K562 (cell line): ENCODE measurements around the gene MPDZ. TPM values are rescaled to one million over a fixed set of nuclear protein-coding genes. Genes with fewer than 3 reads are reported as not detected.

Experiments used
- ATAC-seq: fragments of 200-7000 bp; cut with Tn5 transposase; 3 replicates; pipeline ENCODE4 v1.9.1; 2020; ENCODE audit warnings: moderate library complexity
- BruUV-seq: library from RNA; stranded (reverse); fragments of 400-500 nt; replicated peaks from 2 replicates; lab custom pipeline; 2021; lab: Mats Ljungman, UMichigan
- CTCF ChIA-PET: fragments of 300-600 bp; formaldehyde crosslinking; extraction: SDS; loops from one replicate; lab custom pipeline; 2021; ENCODE audit warnings: low intra/inter-chr PET ratio; lab: Yijun Ruan, JAX
- POLR2A ChIA-PET: fragments of 300-600, 350-650 bp; sonication (Branson Sonifier 250); formaldehyde crosslinking; extraction: SDS; loops from one replicate; lab custom pipeline; 2021; ENCODE audit warnings: antibody characterized with exemption, inconsistent platforms; lab: Yijun Ruan, JAX
- DNase-seq, 4 experiments: peaks; one replicate each; pipeline versions ENCODE4 v3.0.0 to v3.0.0-alpha.2; 2011 to 2018; ENCODE audit warnings: low spot score in 3 of 4, mixed read lengths in 3 of 4; ENCODE audit errors: extremely low read depth in 1 of 4
- FAIRE-seq: peaks from 2 replicates; lab custom pipeline; 2011; peaks lifted over from hg19 to GRCh38; lab: Jason Lieb, UNC
- H2AFZ ChIP-seq: 2 replicates; pipeline ENCODE4 v1.6.0; 2011; ENCODE audit warnings: low read depth, low read length, control low read depth, inconsistent platforms
- H3K27ac ChIP-seq: fragments of 200-600 bp; 3 replicates; pipeline ENCODE4 v1.8.0; 2011; ENCODE audit warnings: low read depth, mild to moderate bottlenecking, control low read depth, inconsistent platforms, low read length, moderate library complexity, mixed read lengths; ENCODE audit errors: extremely low read depth
- H3K27me3 ChIP-seq, 2 experiments: fragments of 300-600 bp in 1 of 2; 2 replicates in 1 of 2; 3 replicates in 1 of 2; pipeline versions ENCODE4 v1.6.0 to v1.8.0; 2011; ENCODE audit warnings: inconsistent platforms in 2 of 2, low read length in 2 of 2, mild to moderate bottlenecking in 1 of 2, mixed read lengths in 1 of 2, moderate library complexity in 1 of 2; ENCODE audit not compliant: control insufficient read depth in 2 of 2, insufficient read depth in 2 of 2
- H3K36me3 ChIP-seq: fragments of 300-600 bp; 3 replicates; pipeline ENCODE4 v1.8.0; 2011; ENCODE audit warnings: mild to moderate bottlenecking, low read length, inconsistent platforms; ENCODE audit not compliant: control insufficient read depth, insufficient read depth
- H3K4me1 ChIP-seq, 2 experiments: fragments of 200-600 bp in 1 of 2; replicated peaks in 1 of 2; 2 replicates in 1 of 2; 3 replicates in 1 of 2; pipeline versions ENCODE4 v1.5.1 to v1.8.0; 2011; ENCODE audit warnings: inconsistent platforms in 2 of 2, low read length in 2 of 2, mild to moderate bottlenecking in 1 of 2, mixed read lengths in 1 of 2, moderate library complexity in 1 of 2; ENCODE audit not compliant: control insufficient read depth in 2 of 2, insufficient read depth in 2 of 2
- H3K4me2 ChIP-seq: 2 replicates; pipeline ENCODE4 v1.6.1; 2011; ENCODE audit warnings: low read length, control low read depth, inconsistent platforms, mixed read lengths; ENCODE audit not compliant: insufficient read depth
- H3K4me3 ChIP-seq: fragments of 200-600 bp; sonication (generic), shearing (Covaris generic); 2 replicates; pipeline ENCODE4 v1.5.1; 2016; ENCODE audit warnings: control low read depth, inconsistent platforms
- H3K79me2 ChIP-seq: fragments of 200-600 bp; 3 replicates; pipeline ENCODE4 v1.8.0; 2011; ENCODE audit warnings: low read length, inconsistent platforms; ENCODE audit not compliant: control insufficient read depth, insufficient read depth
- H3K9ac ChIP-seq, 2 experiments: 2 replicates each; pipeline versions ENCODE4 v1.6.0 to v1.6.1; 2011; ENCODE audit warnings: low read depth in 2 of 2, low read length in 2 of 2, control low read depth in 1 of 2, inconsistent platforms in 1 of 2, mild to moderate bottlenecking in 1 of 2, mixed read lengths in 1 of 2; ENCODE audit not compliant: insufficient read depth in 1 of 2
- H3K9me1 ChIP-seq: one replicate; pipeline ENCODE4 v1.6.0; 2011; ENCODE audit warnings: inconsistent platforms, mild to moderate bottlenecking, low read length, moderate library complexity; ENCODE audit not compliant: control insufficient read depth, insufficient read depth
- H3K9me3 ChIP-seq: replicated peaks from 2 replicates; pipeline ENCODE4 v1.5.1; 2011; ENCODE audit warnings: low read depth, low read length, inconsistent platforms; ENCODE audit not compliant: control insufficient read depth, insufficient read depth
- H4K20me1 ChIP-seq: replicated peaks from 2 replicates; pipeline ENCODE4 v1.6.1; 2011; ENCODE audit warnings: low read length, inconsistent platforms, mixed read lengths; ENCODE audit not compliant: control insufficient read depth, insufficient read depth
- BRF1 ChIP-seq: IDR thresholded peaks from 3 replicates; pipeline ENCODE4 v1.6.1; 2011; ENCODE audit warnings: borderline replicate concordance, mild to moderate bottlenecking; ENCODE audit not compliant: insufficient read length; ENCODE audit errors: extremely low read depth
- CBFA2T2 ChIP-seq: fragments of 450-650 bp; conservative IDR thresholded peaks from 2 replicates; pipeline ENCODE4 v1.6.1; 2017; ENCODE audit warnings: mild to moderate bottlenecking
- CBX8 ChIP-seq: fragments of 200-600 bp; sonication (generic); IDR thresholded peaks from 2 replicates; pipeline ENCODE4 v1.6.1; 2012; ENCODE audit warnings: borderline replicate concordance, mixed run types, low read depth, mild to moderate bottlenecking, moderate library complexity, mixed read lengths, low read length, control low read depth, inconsistent platforms; ENCODE audit not compliant: poor library complexity, severe bottlenecking; ENCODE audit errors: extremely low read depth
- CCAR2 ChIP-seq: fragments of 200-400 bp; formaldehyde crosslinking; IDR thresholded peaks from 2 replicates; pipeline ENCODE4 v1.6.1; 2017; ENCODE audit warnings: mild to moderate bottlenecking, low read depth, low read length
- CEBPB ChIP-seq: fragments of 450-650 bp; IDR thresholded peaks from 2 replicates; pipeline ENCODE4 v1.6.1; 2016; ENCODE audit warnings: missing genetic modification characterization, missing compliant biosample characterization
- E2F3 ChIP-seq: fragments of 250-450 bp; sonication (Bioruptor Pico); IDR thresholded peaks from 2 replicates; pipeline ENCODE4 v1.4.0; 2020; ENCODE audit warnings: mild to moderate bottlenecking
- ETV5 ChIP-seq: sonication (generic); formaldehyde crosslinking; IDR thresholded peaks from 2 replicates; pipeline ENCODE4 v1.4.0; 2020; ENCODE audit warnings: low read depth, mild to moderate bottlenecking, missing genetic modification reagents
- GABPB2 ChIP-seq: fragments of 250-450 bp; sonication (Bioruptor Pico); conservative IDR thresholded peaks from 2 replicates; pipeline ENCODE4 v1.5.1; 2021; ENCODE audit warnings: mild to moderate bottlenecking
- HMG20B ChIP-seq: fragments of 250-450 bp; sonication (Bioruptor Pico); IDR thresholded peaks from 2 replicates; pipeline ENCODE4 v1.5.0; 2021; ENCODE audit warnings: mild to moderate bottlenecking
- JUN ChIP-seq, 2 experiments: sonication (generic) in 1 of 2; formaldehyde crosslinking in 1 of 2; IDR thresholded peaks; 2 replicates each; pipeline versions ENCODE4 v1.6.1 to v1.8.0; 2012 to 2022; ENCODE audit warnings: borderline replicate concordance in 2 of 2, mild to moderate bottlenecking in 2 of 2, improper control_type of control experiment in 1 of 2, low read depth in 1 of 2, low read length in 1 of 2, missing genetic modification reagents in 1 of 2
- KAT2B ChIP-seq: IDR thresholded peaks from one replicate; pipeline ENCODE4 v1.6.1; 2012; ENCODE audit warnings: low read depth, mild to moderate bottlenecking, control low read depth, inconsistent platforms, low read length, moderate library complexity
- NCOA4 ChIP-seq: fragments of 450-650 bp; IDR thresholded peaks from 2 replicates; pipeline ENCODE4 v1.6.1; 2018; ENCODE audit warnings: mild to moderate bottlenecking; ENCODE audit not compliant: partially characterized antibody
- TFE3 ChIP-seq: fragments of 450-650 bp; formaldehyde crosslinking; IDR thresholded peaks from 2 replicates; pipeline ENCODE4 v1.4.0; 2020; ENCODE audit warnings: mild to moderate bottlenecking, mixed read lengths
- THAP12 ChIP-seq: fragments of 250-450 bp; sonication (Bioruptor Pico); IDR thresholded peaks from 2 replicates; pipeline ENCODE4 v1.9.0; 2021; ENCODE audit warnings: mild to moderate bottlenecking, inconsistent platforms
- USF1 ChIP-seq: sonication (generic); formaldehyde crosslinking; IDR thresholded peaks from 2 replicates; pipeline ENCODE4 v1.9.0; 2022; ENCODE audit warnings: mild to moderate bottlenecking, missing genetic modification reagents
- XRCC3 ChIP-seq: fragments of 450-650 bp; IDR thresholded peaks from 2 replicates; pipeline ENCODE4 v1.6.1; 2017; ENCODE audit warnings: mild to moderate bottlenecking, moderate library complexity
- ZBTB17 ChIP-seq: fragments of 450-650 bp; formaldehyde crosslinking; IDR thresholded peaks from 2 replicates; pipeline ENCODE4 v1.4.0; 2020; ENCODE audit warnings: mild to moderate bottlenecking
- WGBS: fragments of 100-300 bp; shearing (Covaris generic); methylation state at CpG from one replicate; pipeline ENCODE4 v1.1.6; 2016; ENCODE audit warnings: low coverage, mixed read lengths; ENCODE audit not compliant: insufficient coverage; ENCODE audit errors: missing lambda C conversion rate; 5-methylcytosine and 5-hydroxymethylcytosine counted together
- in situ Hi-C: fragments of 300-500 bp; cut with MboI; formaldehyde crosslinking; loops from 4 replicates; pipeline ENCODE4 v1.15.0; 2018; ENCODE audit warnings: inconsistent platforms, mixed read lengths
- intact Hi-C: fragments of 100-400 bp; cut with micrococcal nuclease; formaldehyde crosslinking; loops from 2 replicates; pipeline ENCODE4 v1.14.2; 2022
- polyA plus RNA-seq, 8 experiments: library from polyadenylated mRNA; depleted of rRNA in 4 of 8; stranded (reverse) in 5 of 8; unstranded in 3 of 8; fragments of >200 nt; fragmentation: Nextera tagmentation in 2 of 8; fragmentation: Illumina TruSeq in 1 of 8; extraction: Ambion mirVana in 2 of 8; extraction: Trizol in 1 of 8; gene quantifications; 2 replicates each; pipeline versions ENCODE4 v1.2.1 to v1.2.3, GENCODE V29; 2011 to 2014; ENCODE audit warnings: inconsistent platforms in 1 of 8, missing spikeins in 1 of 8
- total RNA-seq, 7 experiments: library from RNA; depleted of rRNA in 6 of 7; stranded (reverse); fragments of >200 nt in 6 of 7; fragmentation: Illumina TruSeq in 2 of 7; extraction: Trizol in 2 of 7; gene quantifications; 2 replicates each; pipeline versions ENCODE4 v1.2.1 to v1.2.3, GENCODE V29; 2011 to 2021; ENCODE audit warnings: low replicate concordance in 1 of 7

The MPDZ gene
- total and polyA plus RNA-seq, 9 of the 15 experiments (the other 6 are each of a cell fraction or from before 2014, with no cell fraction given) = 3.9 to 13.2 (median 5.7) TPM

GRCh38 chr9:13267743-13268142 is 11.7 kb downstream of the MPDZ start (continued):
- TF ChIP-seq JUN (IDR thresholded peaks at IDR 0.05; ENCODE audit: borderline replicate concordance, low read depth, low read length) (peak; percentile 75), JUN (CRISPR knock-in tag; IDR thresholded peaks at IDR 0.05; ENCODE audit: borderline replicate concordance) (no peak)

GRCh38 chr9:13266167-13266566 is 13.3 kb downstream of the MPDZ start:
- H4K20me1 ChIP-seq = no peaks in the 10 kb centered on the region
- TF ChIP-seq BRF1 (no peak), CCAR2 (no peak), GABPB2 (CRISPR knock-in tag) (no peak), CBX8 (no peak), TFE3 (no peak), CEBPB (tag) (no peak), ETV5 (CRISPR knock-in tag) (no peak), NCOA4 (no peak), E2F3 (CRISPR knock-in tag) (no peak), HMG20B (no peak), XRCC3 (no peak), USF1 (CRISPR knock-in tag) (no peak), ZBTB17 (CRISPR knock-in tag) (no peak), THAP12 (CRISPR knock-in tag) (no peak), CBFA2T2 (no peak), KAT2B (no peak)

More at GRCh38 chr9:13266167-13266566, 13.3 kb downstream of the MPDZ start:
- Histone ChIP-seq H3K9ac (no peak overlapping the region), H3K79me2 (no peaks in the 10 kb centered on the region), H3K4me3 (no peak overlapping the region), H3K27me3 (no peaks in the 10 kb centered on the region), H3K4me1 (peaks cover 0 to 3% of the 10 kb centered on the region in 2 experiments; a peak in 2 of 5 replicates), H3K36me3 (no peaks in the 10 kb centered on the region), H3K9me1 (no peaks in the 10 kb centered on the region), H3K4me2 (no peak overlapping the region), H3K27ac (no peak overlapping the region), H3K9me3 (no peaks in the 10 kb centered on the region), H2AFZ (no peak overlapping the region)
- CTCF ChIA-PET = no interaction called here
- FAIRE-seq = no peak
- in situ Hi-C loops (no loop called here), intact Hi-C loops (no loop called here)
- POLR2A ChIA-PET = no interaction called here
- no TSS peak for BruUV-seq
- no peak for DNase-seq
- ATAC-seq = no peak
- 41% methylated on average over 2 of the region's 2 CpGs for WGBS
